Activated naive CD4-positive, alpha-beta T cell treated with anti-CD3 and anti-CD28 coated beads for 36 hours (primary cell): ENCODE results near the gene GFOD1. TPM values are rescaled to one million over a fixed set of nuclear protein-coding genes. Genes with fewer than 3 reads are reported as not detected.

ENCODE experiments used
- CTCF ChIA-PET: fragments of 350-600 bp; sonication (Branson Sonifier 250); formaldehyde crosslinking; loops from one replicate; lab custom pipeline; 2021; ENCODE audit warnings: antibody characterized with exemption; lab: Charles Lee
- DNase-seq: peaks from one replicate; pipeline ENCODE4 v3.0.0-alpha.2; 2020
- H3K27ac Mint-ChIP-seq: one replicate; pipeline ENCODE4 v1.8.0; 2021; ENCODE audit warnings: mild to moderate bottlenecking, mixed read lengths
- H3K27me3 Mint-ChIP-seq: one replicate; pipeline ENCODE4 v1.8.0; 2021; ENCODE audit warnings: low read depth, mixed read lengths
- H3K36me3 Mint-ChIP-seq: one replicate; pipeline ENCODE4 v1.8.0; 2021; ENCODE audit warnings: low read depth, mixed read lengths
- H3K4me1 Mint-ChIP-seq: one replicate; pipeline ENCODE4 v1.8.0; 2021; ENCODE audit warnings: low read depth, mixed read lengths
- H3K4me3 Mint-ChIP-seq: one replicate; pipeline ENCODE4 v1.8.0; 2021; ENCODE audit warnings: mild to moderate bottlenecking, moderate library complexity, mixed read lengths
- H3K9me3 Mint-ChIP-seq: one replicate; pipeline ENCODE4 v1.8.0; 2021; ENCODE audit warnings: mixed read lengths
- intact Hi-C: fragments of 100-400 bp; cut with micrococcal nuclease; formaldehyde crosslinking; loops from one replicate; pipeline ENCODE4 v1.15.1; 2023
- total RNA-seq, 2 experiments: library from RNA; stranded (reverse); gene quantifications; one replicate each; pipeline ENCODE4 v1.2.3, GENCODE V29; 2021

The GFOD1 gene
- total RNA-seq, 2 experiments from 2014 or later, result 3.7 to 4.2 TPM

GRCh38 chr6:13357551-13358075 is 129.8 kb downstream of the GFOD1 start:
- Mint-ChIP-seq H3K4me3 (no peak overlapping the region), H3K4me1 (peaks cover 45% of the 10 kb centered on the region)

GRCh38 chr6:13355999-13356785 is 131.2 kb downstream of the GFOD1 start:
- intact Hi-C loops, result loop anchor here (1.0 to 10.0 kb wide), 19 partner anchors 19 to 1991 kb away; partner anchors contain the start of genes CD83, GFOD1, NOL7 and TBC1D7
- H3K9me3 Mint-ChIP-seq, result no peaks in the 10 kb centered on the region
- peak; percentile 63 for DNase-seq
- H3K36me3 Mint-ChIP-seq, result no peaks in the 10 kb centered on the region
- H3K4me3 Mint-ChIP-seq, result peak overlapping the region; percentile 63
- CTCF ChIA-PET, result interaction anchor here (0.6 to 1.3 kb wide), 3 partner anchors 13 to 98 kb away, joined by 3 to 4 read pairs (median 4); no protein-coding TSS in a partner anchor
- no peaks in the 10 kb centered on the region for H3K27me3 Mint-ChIP-seq
- H3K27ac Mint-ChIP-seq, result peak overlapping the region; percentile 99
- H3K4me1 Mint-ChIP-seq, result peaks cover 45% of the 10 kb centered on the region

More at GRCh38 chr6:13357551-13358075, 129.8 kb downstream of the GFOD1 start:
- H3K36me3 Mint-ChIP-seq, result no peaks in the 10 kb centered on the region
- intact Hi-C loops, result loop anchor here (5.0 to 10.0 kb wide), 4 partner anchors 260 to 1993 kb away; partner anchors contain the start of genes CD83 and NOL7
- H3K27ac Mint-ChIP-seq, result peak overlapping the region; percentile 99
- CTCF ChIA-PET, result interaction anchor here (0.6 to 1.3 kb wide), 6 partner anchors 12 to 145 kb away, joined by 3 to 7 read pairs (median 3); no protein-coding TSS in a partner anchor
- H3K27me3 Mint-ChIP-seq, result no peaks in the 10 kb centered on the region
- peak; percentile 23 for DNase-seq
- no peaks in the 10 kb centered on the region for H3K9me3 Mint-ChIP-seq

- no peaks in the 10 kb centered on the region for H3K9me3 Mint-ChIP-seq
- peaks cover 45% of the 10 kb centered on the region for H3K4me1 Mint-ChIP-seq
- DNase-seq, result peak; percentile 70
- no peaks in the 10 kb centered on the region for H3K36me3 Mint-ChIP-seq
- H3K4me3 Mint-ChIP-seq, result peak overlapping the region; percentile 63
- H3K27me3 Mint-ChIP-seq, result no peaks in the 10 kb centered on the region
- intact Hi-C loops, result loop anchor here (1.0 to 10.0 kb wide), 9 partner anchors 77 to 1990 kb away; partner anchors contain the start of genes CD83 and NOL7
- H3K27ac Mint-ChIP-seq, result peak overlapping the region; percentile 99
- CTCF ChIA-PET, result interaction anchor here (0.7 to 1.8 kb wide), 9 partner anchors 17 to 219 kb away, joined by 3 to 10 read pairs (median 4); partner anchors contain the start of gene SIRT5
Observed at GRCh38 chr6:13355043-13355945, 132.1 kb downstream of the GFOD1 start.

DNA sequence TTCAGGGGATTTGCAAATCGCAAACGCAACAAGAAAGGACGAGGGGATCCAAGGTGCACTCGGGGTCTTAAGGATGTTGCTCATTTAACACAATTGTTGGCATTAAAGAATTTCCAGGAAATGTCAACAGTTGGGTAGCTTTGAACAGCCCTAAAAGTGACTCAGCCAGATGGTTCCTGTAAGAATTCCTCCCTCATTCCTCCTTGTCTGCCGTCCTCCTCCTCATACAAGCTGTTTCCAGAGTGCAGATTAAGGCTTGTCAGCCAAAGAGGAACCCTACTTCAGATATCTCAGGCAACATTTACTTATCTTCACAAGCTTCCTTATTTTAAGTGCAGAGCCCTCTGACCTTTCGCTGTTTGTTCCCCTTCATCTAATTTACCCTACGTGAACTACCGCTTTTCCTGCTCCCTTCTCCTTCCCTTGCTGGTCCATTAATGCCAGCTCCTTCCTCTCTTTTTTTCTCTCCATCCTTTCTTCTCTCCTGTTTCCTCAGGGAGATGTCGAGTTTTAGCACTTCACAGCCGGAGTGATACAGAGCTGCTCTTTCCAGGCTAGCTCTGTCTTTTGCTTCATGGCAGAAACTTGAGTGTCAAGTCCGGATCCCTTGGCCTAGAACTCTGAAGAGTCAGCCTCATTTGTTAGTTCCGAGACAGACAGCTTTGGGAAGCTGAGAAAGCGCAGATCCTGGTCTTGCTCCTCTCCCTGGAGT is 132.9 kb downstream of the GFOD1 start:
- peak overlapping the region; percentile 26 for H3K4me3 Mint-ChIP-seq

GRCh38 chr6:13352165-13352564 is 135.2 kb downstream of the GFOD1 start:
- CTCF ChIA-PET, result interaction anchor here (0.8 to 1.7 kb wide), 2 partner anchors 20 to 436 kb away, joined by 3 to 6 read pairs; no protein-coding TSS in a partner anchor
- no peak for DNase-seq
- no peaks in the 10 kb centered on the region for H3K9me3 Mint-ChIP-seq
- no peaks in the 10 kb centered on the region for H3K27me3 Mint-ChIP-seq
- H3K27ac Mint-ChIP-seq, result no peak overlapping the region
- intact Hi-C loops, result loop anchor here (10.0 kb wide), 1 partner anchor 1987 kb away; no protein-coding TSS in a partner anchor
- H3K4me1 Mint-ChIP-seq, result peaks cover 39% of the 10 kb centered on the region
- no peaks in the 10 kb centered on the region for H3K36me3 Mint-ChIP-seq
- no peak overlapping the region for H3K4me3 Mint-ChIP-seq

More for the DNA sequence above, 132.9 kb downstream of the GFOD1 start:
- no peak for DNase-seq
- CTCF ChIA-PET, result interaction anchor here (0.7 to 1.8 kb wide), 7 partner anchors 16 to 220 kb away, joined by 3 to 10 read pairs (median 4); partner anchors contain the start of gene SIRT5
- H3K4me1 Mint-ChIP-seq, result peaks cover 45% of the 10 kb centered on the region
- intact Hi-C loops, result loop anchor here (1.0 to 10.0 kb wide), 9 partner anchors 78 to 1990 kb away; partner anchors contain the start of genes CD83 and NOL7
- no peaks in the 10 kb centered on the region for H3K9me3 Mint-ChIP-seq
- peak overlapping the region; percentile 99 for H3K27ac Mint-ChIP-seq
- no peaks in the 10 kb centered on the region for H3K27me3 Mint-ChIP-seq
- no peaks in the 10 kb centered on the region for H3K36me3 Mint-ChIP-seq

- no peak overlapping the region for H3K4me3 Mint-ChIP-seq
- no peak overlapping the region for H3K27ac Mint-ChIP-seq
- CTCF ChIA-PET, result interaction anchor here (0.5 to 1.7 kb wide), 4 partner anchors 14 to 437 kb away, joined by 3 to 6 read pairs (median 3); no protein-coding TSS in a partner anchor
- intact Hi-C loops, result loop anchor here (10.0 kb wide), 1 partner anchor 1986 kb away; no protein-coding TSS in a partner anchor
- H3K27me3 Mint-ChIP-seq, result no peaks in the 10 kb centered on the region
- H3K4me1 Mint-ChIP-seq, result peaks cover 30% of the 10 kb centered on the region
- DNase-seq, result no peak
- no peaks in the 10 kb centered on the region for H3K9me3 Mint-ChIP-seq
- H3K36me3 Mint-ChIP-seq, result no peaks in the 10 kb centered on the region
Observed at GRCh38 chr6:13351271-13351670, 136.1 kb downstream of the GFOD1 start.

DNA sequence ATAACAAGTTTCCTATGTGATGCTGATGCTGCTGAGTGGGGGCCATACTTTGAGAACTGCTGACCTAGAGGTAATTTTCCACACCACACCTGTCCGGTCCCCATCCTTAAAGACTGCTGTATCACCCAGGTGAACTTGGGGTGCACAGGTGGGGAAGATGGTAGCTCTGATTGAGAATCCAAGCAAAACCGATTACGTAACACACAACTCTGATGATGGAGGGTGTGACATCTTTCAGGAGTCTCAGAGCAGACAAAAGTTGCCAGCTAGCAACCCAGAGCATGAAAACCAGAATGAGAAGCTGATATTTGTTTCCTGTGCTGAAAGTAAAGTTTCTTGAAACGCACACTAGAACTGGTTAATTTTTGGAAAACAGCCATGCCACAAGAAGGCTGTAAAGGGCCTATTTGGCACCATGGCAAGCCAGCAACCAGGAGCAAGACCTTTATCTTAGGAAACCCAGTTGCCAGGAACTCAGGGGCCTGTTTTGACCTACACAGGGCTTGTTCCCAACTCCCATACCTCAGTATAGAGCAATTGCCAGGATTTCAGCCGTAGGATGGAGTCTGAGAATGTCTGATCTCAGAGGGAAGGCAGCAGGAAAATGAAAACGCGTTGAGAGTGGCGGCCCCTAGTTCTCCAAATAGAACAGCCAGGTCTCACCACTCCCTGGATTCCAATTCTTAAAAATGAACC is 137.4 kb downstream of the GFOD1 start:
- CTCF ChIA-PET, result interaction anchor here (1.1 kb wide), 1 partner anchor 21 kb away, joined by 3 read pairs; the partner anchor contains the start of gene TBC1D7
- no peak for DNase-seq
- H3K9me3 Mint-ChIP-seq, result no peaks in the 10 kb centered on the region
- H3K27ac Mint-ChIP-seq, result no peak overlapping the region
- intact Hi-C loops, result loop anchor here (10.0 kb wide), 1 partner anchor 1985 kb away; no protein-coding TSS in a partner anchor
- no peaks in the 10 kb centered on the region for H3K27me3 Mint-ChIP-seq
- H3K36me3 Mint-ChIP-seq, result no peaks in the 10 kb centered on the region
- peaks cover 16% of the 10 kb centered on the region for H3K4me1 Mint-ChIP-seq
- H3K4me3 Mint-ChIP-seq, result no peak overlapping the region

- H3K27ac Mint-ChIP-seq, result no peak overlapping the region
- no peaks in the 10 kb centered on the region for H3K27me3 Mint-ChIP-seq
- no peaks in the 10 kb centered on the region for H3K36me3 Mint-ChIP-seq
- H3K4me3 Mint-ChIP-seq, result no peak overlapping the region
- peaks cover 2% of the 10 kb centered on the region for H3K4me1 Mint-ChIP-seq
- H3K9me3 Mint-ChIP-seq, result no peaks in the 10 kb centered on the region
- CTCF ChIA-PET, result interaction anchor here (0.6 to 1.1 kb wide), 3 partner anchors 20 to 1530 kb away, joined by 3 to 4 read pairs (median 4); partner anchors contain the start of gene TBC1D7
- DNase-seq, result no peak
- intact Hi-C loops, result no loop called here
Observed at GRCh38 chr6:13348334-13349113, 138.9 kb downstream of the GFOD1 start.

DNA sequence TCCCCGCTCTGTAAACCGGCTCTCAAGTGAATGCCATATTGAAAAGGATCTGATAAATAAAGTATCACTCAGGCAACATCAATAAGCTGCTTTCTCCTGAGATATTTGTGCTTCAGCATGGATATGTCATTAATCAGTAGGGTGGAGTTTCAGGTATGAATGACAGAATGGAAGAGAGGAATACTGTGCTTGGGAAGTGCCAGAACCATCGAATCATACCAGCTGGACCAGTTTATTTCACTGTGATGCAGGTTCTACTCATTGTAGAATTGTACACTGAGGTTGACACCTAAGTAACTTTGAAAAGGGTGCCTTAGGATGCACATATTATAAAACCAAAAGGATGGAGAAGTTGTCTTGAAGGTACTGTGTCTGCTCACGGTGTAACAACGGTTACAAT is 141.2 kb downstream of the GFOD1 start:
- no peak for DNase-seq
- no peaks in the 10 kb centered on the region for H3K4me1 Mint-ChIP-seq
- intact Hi-C loops, result no loop called here
- no peaks in the 10 kb centered on the region for H3K27me3 Mint-ChIP-seq
- CTCF ChIA-PET, result no interaction called here
- H3K9me3 Mint-ChIP-seq, result peaks cover 9% of the 10 kb centered on the region
- no peaks in the 10 kb centered on the region for H3K36me3 Mint-ChIP-seq
- no peak overlapping the region for H3K27ac Mint-ChIP-seq
- no peak overlapping the region for H3K4me3 Mint-ChIP-seq
